GM23338 (cell line): Measurements from ENCODE around the gene CCL23. TPM values are rescaled to one million over a fixed set of nuclear protein-coding genes. Genes with fewer than 3 reads are reported as not detected.

Source experiments
- ATAC-seq: fragments of 200-7000 bp; cut with Tn5 transposase; 3 replicates; pipeline ENCODE4 v1.9.1; 2020
- DNase-seq: peaks from one replicate; pipeline ENCODE4 v3.0.0-alpha.2; 2015; ENCODE audit warnings: low spot score
- H2AFZ ChIP-seq: fragments of 200-600 bp; sonication (generic); 2 replicates; pipeline ENCODE4 v1.8.0; 2016; ENCODE audit warnings: antibody characterized with exemption, mild to moderate bottlenecking, moderate library complexity
- H3F3A ChIP-seq: fragments of 200-600 bp; sonication (generic); replicated peaks from 2 replicates; pipeline ENCODE4 v1.8.0; 2017; ENCODE audit warnings: antibody characterized with exemption, mixed run types, low read depth
- H3K27ac ChIP-seq: fragments of 200-600 bp; sonication (generic); 2 replicates; pipeline ENCODE4 v1.6.1; 2016; ENCODE audit warnings: low read depth
- H3K27me3 ChIP-seq: fragments of 200-600 bp; sonication (generic); 2 replicates; pipeline ENCODE4 v1.8.0; 2016; ENCODE audit warnings: mild to moderate bottlenecking, mixed run types, moderate library complexity; ENCODE audit not compliant: insufficient read depth
- H3K36me3 ChIP-seq: fragments of 200-600 bp; sonication (generic); 2 replicates; pipeline ENCODE4 v1.8.0; 2016; ENCODE audit warnings: mild to moderate bottlenecking; ENCODE audit not compliant: insufficient read depth
- H3K4me1 ChIP-seq: fragments of 200-600 bp; sonication (generic); 2 replicates; pipeline ENCODE4 v1.8.0; 2016; ENCODE audit warnings: mild to moderate bottlenecking, moderate library complexity; ENCODE audit not compliant: insufficient read depth
- H3K4me2 ChIP-seq: fragments of 200-600 bp; sonication (generic); 2 replicates; pipeline ENCODE4 v1.7.1; 2017; ENCODE audit warnings: mixed run types
- H3K4me3 ChIP-seq: fragments of 200-600 bp; sonication (generic); 2 replicates; pipeline ENCODE4 v1.6.1; 2016; ENCODE audit warnings: mixed run types
- H3K79me2 ChIP-seq: fragments of 200-600 bp; sonication (generic); replicated peaks from 2 replicates; pipeline ENCODE4 v1.8.0; 2017; ENCODE audit warnings: mild to moderate bottlenecking; ENCODE audit not compliant: insufficient read depth
- H3K9me2 ChIP-seq: fragments of 200-600 bp; sonication (generic); 2 replicates; pipeline ENCODE4 v1.8.0; 2017; ENCODE audit not compliant: insufficient read depth
- H4K20me1 ChIP-seq: fragments of 200-600 bp; sonication (generic); replicated peaks from 2 replicates; pipeline ENCODE4 v1.8.0; 2017; ENCODE audit warnings: mild to moderate bottlenecking; ENCODE audit not compliant: insufficient read depth
- H3K27ac Mint-ChIP-seq: 2 replicates; pipeline ENCODE4 v1.8.0; 2020; ENCODE audit warnings: inconsistent platforms, mild to moderate bottlenecking, moderate library complexity, mixed read lengths
- H3K27me3 Mint-ChIP-seq: 3 replicates; pipeline ENCODE4 v1.8.0; 2022; ENCODE audit warnings: low read depth, mild to moderate bottlenecking, moderate library complexity, mixed read lengths, inconsistent platforms; ENCODE audit not compliant: insufficient read depth, poor library complexity
- H3K36me3 Mint-ChIP-seq: 3 replicates; pipeline ENCODE4 v1.8.0; 2021; ENCODE audit warnings: low read depth, mild to moderate bottlenecking, inconsistent platforms, moderate library complexity, mixed read lengths
- H3K4me1 Mint-ChIP-seq: 3 replicates; pipeline ENCODE4 v1.8.0; 2020; ENCODE audit warnings: mild to moderate bottlenecking, inconsistent platforms, mixed read lengths
- H3K4me3 Mint-ChIP-seq: 3 replicates; pipeline ENCODE4 v1.8.0; 2021; ENCODE audit warnings: moderate library complexity, mild to moderate bottlenecking, inconsistent platforms, mixed read lengths
- H3K9me3 Mint-ChIP-seq: 3 replicates; pipeline ENCODE4 v1.8.0; 2020; ENCODE audit warnings: moderate library complexity, mild to moderate bottlenecking, inconsistent platforms, mixed read lengths
- CTCF ChIP-seq, 2 experiments: fragments of 200-600 bp in 1 of 2; sonication (generic) in 1 of 2; conservative IDR thresholded peaks; 2 replicates each; pipeline versions ENCODE4 v1.5.1 to v1.6.1; 2016 to 2017; ENCODE audit warnings: antibody characterized with exemption in 2 of 2, low read depth in 2 of 2, mild to moderate bottlenecking in 2 of 2, moderate library complexity in 1 of 2
- ETS1 ChIP-seq: IDR thresholded peaks from 2 replicates; pipeline ENCODE4 v1.6.1; 2016; ENCODE audit warnings: antibody characterized with exemption
- EZH2phosphoT487 ChIP-seq: fragments of 200-600 bp; sonication (generic); IDR thresholded peaks from one replicate; pipeline ENCODE4 v1.8.1; 2018; ENCODE audit warnings: antibody characterized with exemption; ENCODE audit not compliant: unreplicated experiment
- JUNB ChIP-seq: IDR thresholded peaks from one replicate; pipeline ENCODE4 v1.6.1; 2016; ENCODE audit warnings: antibody characterized with exemption; ENCODE audit not compliant: unreplicated experiment
- NANOG ChIP-seq: IDR thresholded peaks from 2 replicates; pipeline ENCODE4 v1.6.1; 2016; ENCODE audit warnings: antibody characterized with exemption, borderline replicate concordance
- POLR2AphosphoS5 ChIP-seq: IDR thresholded peaks from 2 replicates; pipeline ENCODE4 v1.6.1; 2016; ENCODE audit warnings: antibody characterized with exemption, low read depth
- REST ChIP-seq: IDR thresholded peaks from one replicate; pipeline ENCODE4 v1.6.1; 2018; ENCODE audit warnings: antibody characterized with exemption; ENCODE audit not compliant: unreplicated experiment
- STAT1 ChIP-seq: IDR thresholded peaks from one replicate; pipeline ENCODE4 v1.6.1; 2016; ENCODE audit warnings: antibody characterized with exemption; ENCODE audit not compliant: unreplicated experiment
- ZNF114 ChIP-seq: fragments of 250-450 bp; sonication (Bioruptor Pico); IDR thresholded peaks from 2 replicates; pipeline ENCODE4 v1.5.0; 2020; ENCODE audit warnings: mild to moderate bottlenecking, moderate library complexity
- ZNF331 ChIP-seq: fragments of 250-450 bp; sonication (Bioruptor Pico); IDR thresholded peaks from 2 replicates; pipeline ENCODE4 v1.5.0; 2020; ENCODE audit warnings: low read depth, mild to moderate bottlenecking, moderate library complexity
- polyA plus RNA-seq: library from polyadenylated mRNA; unstranded; fragments of >200 nt; fragmentation: Nextera tagmentation; extraction: Ambion mirVana; gene quantifications from 2 replicates; pipeline ENCODE4 v1.2.1, GENCODE V29; 2016
- total RNA-seq: library from RNA; depleted of rRNA; stranded (reverse); fragments of >200 nt; shearing (Covaris generic); gene quantifications from 2 replicates; pipeline ENCODE4 v1.2.3, GENCODE V29; 2014

The CCL23 gene
- total and polyA plus RNA-seq, 2 experiments from 2014 or later = not detected

DNA sequence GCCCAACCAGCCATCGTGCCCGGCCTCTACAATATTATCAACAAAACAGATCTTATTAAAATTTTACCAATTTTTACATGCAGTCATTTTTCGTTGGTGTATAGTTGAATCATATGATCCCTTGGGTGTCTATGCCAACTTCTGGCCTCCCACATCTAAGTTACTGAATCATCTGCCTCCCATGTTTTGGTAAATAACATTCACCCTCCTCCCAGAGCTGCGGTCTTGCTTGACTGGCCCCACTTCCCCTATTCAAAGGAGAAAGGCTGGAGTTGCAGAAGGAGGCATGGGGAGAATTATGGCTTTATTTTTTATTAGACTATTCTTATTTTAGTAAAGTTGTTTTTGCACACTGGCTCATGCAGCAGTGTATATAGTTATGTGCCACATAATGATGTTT, 18.5 kb upstream of the CCL23 start:
- no peak for DNase-seq
- Mint-ChIP-seq H3K9me3 (no peaks in the 10 kb centered on the region), H3K27me3 (peaks cover 1% of the 10 kb centered on the region), H3K4me3 (no peak overlapping the region), H3K27ac (no peak overlapping the region), H3K36me3 (no peaks in the 10 kb centered on the region), H3K4me1 (no peaks in the 10 kb centered on the region)
- no peaks in the 10 kb centered on the region for H3K36me3 ChIP-seq
- TF ChIP-seq POLR2AphosphoS5 = no peak
- TF ChIP-seq NANOG = no peak
- TF ChIP-seq ZNF331 (CRISPR knock-in tag) = no peak
- TF ChIP-seq CTCF (conservative IDR thresholded peaks at IDR 0.05; ENCODE audit: low read depth in 2 of 2) = no peak
- TF ChIP-seq STAT1 = no peak
- no peak for TF ChIP-seq EZH2phosphoT487
- TF ChIP-seq ETS1 = no peak
- TF ChIP-seq REST = no peak
- no peak for TF ChIP-seq JUNB
- no peaks in the 10 kb centered on the region for H3K9me2 ChIP-seq
- no peaks in the 10 kb centered on the region for H3F3A ChIP-seq
- no peaks in the 10 kb centered on the region for H3K4me1 ChIP-seq
- H3K27ac ChIP-seq = no peak overlapping the region
- H3K79me2 ChIP-seq = no peaks in the 10 kb centered on the region
- H3K27me3 ChIP-seq = no peaks in the 10 kb centered on the region
- H2AFZ ChIP-seq = no peak overlapping the region
- H3K4me3 ChIP-seq = no peak overlapping the region
- H3K4me2 ChIP-seq = no peak overlapping the region
- no peak for ATAC-seq
- H4K20me1 ChIP-seq = no peaks in the 10 kb centered on the region

DNA sequence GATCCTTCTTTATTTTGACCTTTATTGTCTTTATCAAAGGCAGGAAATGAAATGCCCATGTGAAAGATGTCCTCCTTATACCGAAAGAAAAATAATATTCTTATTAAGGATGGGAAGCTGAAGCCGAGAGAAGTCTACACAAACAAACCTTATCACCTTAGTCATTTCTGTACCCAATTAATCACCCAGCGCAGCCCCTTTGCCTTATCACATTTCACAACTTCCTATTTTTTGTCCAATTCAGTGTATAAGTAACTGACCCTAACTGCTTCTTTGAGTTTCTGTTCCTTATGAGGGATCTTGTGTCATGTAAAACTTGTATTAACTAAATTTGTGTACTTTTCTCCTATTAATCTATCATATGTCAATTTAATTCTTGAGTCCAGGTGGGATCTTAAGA, 16.4 kb upstream of the CCL23 start:
- Histone ChIP-seq H3K27ac (no peak overlapping the region), H3K9me2 (peaks cover 4% of the 10 kb centered on the region; the same call in 1 of the 2 replicates), H3K36me3 (no peaks in the 10 kb centered on the region), H3K4me3 (no peak overlapping the region), H4K20me1 (no peaks in the 10 kb centered on the region), H2AFZ (no peak overlapping the region), H3K27me3 (no peaks in the 10 kb centered on the region), H3F3A (no peaks in the 10 kb centered on the region), H3K79me2 (no peaks in the 10 kb centered on the region), H3K4me2 (no peak overlapping the region), H3K4me1 (peaks cover 9% of the 10 kb centered on the region; the same call in 1 of the 2 replicates)
- Mint-ChIP-seq H3K9me3 (no peaks in the 10 kb centered on the region), H3K36me3 (no peaks in the 10 kb centered on the region), H3K27me3 (peaks cover 4% of the 10 kb centered on the region), H3K4me3 (no peak overlapping the region), H3K4me1 (peaks cover 6% of the 10 kb centered on the region), H3K27ac (no peak overlapping the region)
- no peak for ATAC-seq
- no peak for DNase-seq
- no peak for TF ChIP-seq REST
- no peak for TF ChIP-seq ZNF114 (CRISPR knock-in tag)
